ENCODE data around the gene FBH1. TPM values are rescaled to one million over a fixed set of nuclear protein-coding genes. Genes with fewer than 3 reads are reported as not detected.
"Not testable (repeated sequence)": the region's sequence is repeated elsewhere in the genome, so short reads cannot be mapped to it uniquely, and the experiment has no call there.

Gene FBH1
- total and polyA plus RNA-seq, 2 donors from 2014 or later: 70.7 to 76.5 TPM

DNA sequence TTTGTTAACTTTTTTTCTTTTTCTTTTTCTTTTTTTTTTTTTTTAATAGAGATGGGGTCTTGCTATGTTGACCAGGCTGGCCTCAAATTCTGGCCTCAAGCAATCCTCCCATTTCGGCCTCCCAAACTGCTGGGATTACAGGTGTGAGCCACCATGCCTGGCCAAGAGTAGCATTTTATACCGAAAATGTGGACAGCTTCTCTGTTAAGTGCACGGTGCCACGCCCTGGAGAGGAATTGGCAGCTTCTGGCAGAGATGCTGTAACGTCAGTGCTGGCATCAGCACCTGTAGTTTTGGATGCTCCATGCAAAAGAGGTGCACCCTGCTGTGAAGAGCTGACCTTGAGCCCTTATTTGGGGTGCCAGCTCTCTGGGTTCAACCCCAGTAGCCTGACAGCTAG is 69.1 kb downstream of the FBH1 start:
- no peaks in the 10 kb centered on the region for H3K36me3 ChIP-seq (ENCODE audit: control insufficient read depth in 2 of 3, insufficient read depth in 3 of 3, low read length in 3 of 3)
- FAIRE-seq (no peak), DNase-seq (peak in 1 of 5 donors; percentile 13)
- H3K4me3 ChIP-seq (ENCODE audit: low read length in 3 of 3): no peak overlapping the region
- no peak overlapping the region for H3K9ac ChIP-seq (ENCODE audit: low read length in 3 of 3)
- H3K4me1 ChIP-seq (ENCODE audit: control insufficient read depth in 2 of 3, insufficient read depth in 2 of 3, low read depth in 1 of 3, low read length in 3 of 3): no peaks in the 10 kb centered on the region
- no peaks in the 10 kb centered on the region for H3K27me3 ChIP-seq (ENCODE audit: control insufficient read depth, insufficient read depth, low read length)
- no peaks in the 10 kb centered on the region for H3K9me3 ChIP-seq (ENCODE audit: control insufficient read depth in 2 of 3, insufficient read depth in 1 of 3, low read length in 3 of 3)
- no peak overlapping the region for H3K27ac ChIP-seq (ENCODE audit: low read depth in 2 of 2, low read length in 2 of 2)
- intact Hi-C loops (cut with DNase I): no loop called here
- TF ChIP-seq, protein P1, sequence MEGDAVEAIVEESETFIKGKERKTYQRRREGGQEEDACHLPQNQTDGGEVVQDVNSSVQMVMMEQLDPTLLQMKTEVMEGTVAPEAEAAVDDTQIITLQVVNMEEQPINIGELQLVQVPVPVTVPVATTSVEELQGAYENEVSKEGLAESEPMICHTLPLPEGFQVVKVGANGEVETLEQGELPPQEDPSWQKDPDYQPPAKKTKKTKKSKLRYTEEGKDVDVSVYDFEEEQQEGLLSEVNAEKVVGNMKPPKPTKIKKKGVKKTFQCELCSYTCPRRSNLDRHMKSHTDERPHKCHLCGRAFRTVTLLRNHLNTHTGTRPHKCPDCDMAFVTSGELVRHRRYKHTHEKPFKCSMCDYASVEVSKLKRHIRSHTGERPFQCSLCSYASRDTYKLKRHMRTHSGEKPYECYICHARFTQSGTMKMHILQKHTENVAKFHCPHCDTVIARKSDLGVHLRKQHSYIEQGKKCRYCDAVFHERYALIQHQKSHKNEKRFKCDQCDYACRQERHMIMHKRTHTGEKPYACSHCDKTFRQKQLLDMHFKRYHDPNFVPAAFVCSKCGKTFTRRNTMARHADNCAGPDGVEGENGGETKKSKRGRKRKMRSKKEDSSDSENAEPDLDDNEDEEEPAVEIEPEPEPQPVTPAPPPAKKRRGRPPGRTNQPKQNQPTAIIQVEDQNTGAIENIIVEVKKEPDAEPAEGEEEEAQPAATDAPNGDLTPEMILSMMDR (IDR thresholded peaks at IDR 0.05; ENCODE audit: borderline replicate concordance, extremely low read depth, insufficient read depth): no peak

DNA sequence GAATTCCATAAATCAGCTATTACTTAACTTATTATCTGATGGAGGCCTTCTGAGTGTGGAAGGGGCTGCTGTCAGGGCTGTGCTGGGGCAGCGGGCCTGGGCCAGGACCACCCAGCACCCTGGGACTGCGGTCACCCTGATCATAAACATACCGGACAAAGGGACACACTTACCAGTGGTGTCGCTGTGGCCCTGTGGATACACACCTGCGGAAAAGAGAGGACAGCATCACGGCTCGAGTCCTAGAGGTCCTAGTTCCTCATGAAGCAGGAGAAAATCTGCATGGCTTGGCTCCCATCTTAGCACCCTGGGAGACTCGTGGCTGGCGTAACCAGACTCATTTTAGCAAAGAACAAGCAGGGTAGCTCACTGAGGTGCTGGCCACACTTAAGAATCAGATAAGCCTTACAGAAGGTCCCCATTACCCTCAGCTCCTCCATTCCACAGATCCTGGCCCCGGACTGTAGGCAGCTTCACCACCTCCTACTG is 69.6 kb downstream of the FBH1 start:
- Histone ChIP-seq H3K9ac (ENCODE audit: low read length in 3 of 3) (no peak overlapping the region), H3K4me1 (ENCODE audit: control insufficient read depth in 2 of 3, insufficient read depth in 2 of 3, low read depth in 1 of 3, low read length in 3 of 3) (no peaks in the 10 kb centered on the region), H3K9me3 (ENCODE audit: control insufficient read depth in 2 of 3, insufficient read depth in 1 of 3, low read length in 3 of 3) (no peaks in the 10 kb centered on the region), H3K4me3 (ENCODE audit: low read length in 3 of 3) (no peak overlapping the region), H3K36me3 (ENCODE audit: control insufficient read depth in 2 of 3, insufficient read depth in 3 of 3, low read length in 3 of 3) (no peaks in the 10 kb centered on the region), H3K27me3 (ENCODE audit: control insufficient read depth, insufficient read depth, low read length) (no peaks in the 10 kb centered on the region), H3K27ac (ENCODE audit: low read depth in 2 of 2, low read length in 2 of 2) (no peak overlapping the region)
- FAIRE-seq (no peak), DNase-seq (peak in 1 of 5 donors; percentile 39)
- intact Hi-C loops (cut with DNase I): no loop called here
- TF ChIP-seq, protein P1 (IDR thresholded peaks at IDR 0.05; ENCODE audit: borderline replicate concordance, extremely low read depth, insufficient read depth): no peak

DNA sequence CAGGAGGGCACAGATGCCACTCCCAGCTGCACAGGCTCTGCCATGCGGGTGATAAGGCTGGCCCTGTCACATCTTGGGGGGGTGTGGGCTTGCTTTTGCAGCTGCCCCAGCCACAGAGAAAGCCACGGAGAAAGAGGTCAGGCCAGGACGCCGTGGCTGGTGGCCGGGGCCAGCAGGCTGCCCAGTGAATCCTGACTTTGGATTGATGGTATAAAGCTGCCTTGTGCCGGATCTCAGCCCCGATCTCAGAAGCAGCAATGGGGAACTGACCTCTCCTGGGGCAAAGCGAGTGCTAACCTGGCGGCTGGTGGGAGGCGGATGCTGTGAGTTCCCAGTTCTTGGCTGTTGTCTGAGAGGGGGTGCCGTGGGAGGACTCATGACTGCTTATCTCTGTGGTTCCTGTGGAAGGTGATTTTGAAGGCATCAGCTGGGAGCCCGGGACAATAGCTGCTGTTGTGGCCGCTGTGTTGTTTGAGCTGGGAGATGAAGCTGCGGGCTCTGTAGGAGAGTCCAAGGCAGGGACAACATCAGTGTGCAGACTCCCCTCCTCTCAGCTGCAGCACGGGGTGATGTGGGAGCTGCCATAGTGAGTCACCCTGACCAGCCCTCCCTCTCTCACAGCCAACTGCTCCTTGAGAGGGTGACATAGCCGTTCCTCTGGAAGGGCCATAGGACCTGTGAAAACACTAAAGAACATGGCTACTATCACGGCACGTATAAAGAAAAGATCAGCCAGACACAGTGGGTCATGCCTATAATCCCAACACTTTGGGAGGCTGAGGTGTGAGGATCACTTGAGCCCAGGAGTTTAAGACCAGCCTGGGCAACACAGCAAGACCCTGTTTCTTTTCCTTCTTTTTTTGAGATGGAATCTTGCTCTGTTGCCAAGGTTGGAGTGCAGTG is 70.3 kb downstream of the FBH1 start:
- DNase-seq (peak in 2 of 5 donors; percentile 16 to 39), FAIRE-seq (no peak)
- H3K36me3 ChIP-seq (ENCODE audit: control insufficient read depth in 2 of 3, insufficient read depth in 3 of 3, low read length in 3 of 3): no peaks in the 10 kb centered on the region
- H3K9ac ChIP-seq (ENCODE audit: low read length in 3 of 3): no peak overlapping the region
- H3K27ac ChIP-seq (ENCODE audit: low read depth in 2 of 2, low read length in 2 of 2): no peak overlapping the region
- TF ChIP-seq, protein P1 (IDR thresholded peaks at IDR 0.05; ENCODE audit: borderline replicate concordance, extremely low read depth, insufficient read depth): no peak
- no peak overlapping the region for H3K4me3 ChIP-seq (ENCODE audit: low read length in 3 of 3)
- no peaks in the 10 kb centered on the region for H3K9me3 ChIP-seq (ENCODE audit: control insufficient read depth in 2 of 3, insufficient read depth in 1 of 3, low read length in 3 of 3)
- intact Hi-C loops (cut with DNase I): no loop called here
- H3K27me3 ChIP-seq (ENCODE audit: control insufficient read depth, insufficient read depth, low read length): no peaks in the 10 kb centered on the region
- H3K4me1 ChIP-seq (ENCODE audit: control insufficient read depth in 2 of 3, insufficient read depth in 2 of 3, low read depth in 1 of 3, low read length in 3 of 3): peaks cover 0 to 3% (median 0%) of the 10 kb centered on the region in 3 donors

GRCh38 chr10:5960973-5961275 is 70.9 kb downstream of the FBH1 start:
- FAIRE-seq; H3K9ac ChIP-seq (ENCODE audit: low read length in 3 of 3); intact Hi-C loops (cut with DNase I); H3K4me3 ChIP-seq (ENCODE audit: low read length in 3 of 3); H3K4me1 ChIP-seq (ENCODE audit: control insufficient read depth in 2 of 3, insufficient read depth in 2 of 3, low read depth in 1 of 3, low read length in 3 of 3); H3K36me3 ChIP-seq (ENCODE audit: control insufficient read depth in 2 of 3, insufficient read depth in 3 of 3, low read length in 3 of 3); H3K27ac ChIP-seq (ENCODE audit: low read depth in 2 of 2, low read length in 2 of 2); H3K9me3 ChIP-seq (ENCODE audit: control insufficient read depth in 2 of 3, insufficient read depth in 1 of 3, low read length in 3 of 3); H3K27me3 ChIP-seq (ENCODE audit: control insufficient read depth, insufficient read depth, low read length): not testable (repeated sequence)
- peak in 1 of 5 donors; percentile 26 for DNase-seq
